GM23338 (cell line): ENCODE data around the gene SIRT6. TPM values are rescaled to one million over a fixed set of nuclear protein-coding genes. Genes with fewer than 3 reads are reported as not detected.

ENCODE experiments used
- ATAC-seq: fragments of 200-7000 bp; cut with Tn5 transposase; 3 replicates; pipeline ENCODE4 v1.9.1; 2020
- DNase-seq: peaks from one replicate; pipeline ENCODE4 v3.0.0-alpha.2; 2015; ENCODE audit warnings: low spot score
- H2AFZ ChIP-seq: fragments of 200-600 bp; sonication (generic); 2 replicates; pipeline ENCODE4 v1.8.0; 2016; ENCODE audit warnings: antibody characterized with exemption, mild to moderate bottlenecking, moderate library complexity
- H3F3A ChIP-seq: fragments of 200-600 bp; sonication (generic); replicated peaks from 2 replicates; pipeline ENCODE4 v1.8.0; 2017; ENCODE audit warnings: antibody characterized with exemption, mixed run types, low read depth
- H3K27ac ChIP-seq: fragments of 200-600 bp; sonication (generic); 2 replicates; pipeline ENCODE4 v1.6.1; 2016; ENCODE audit warnings: low read depth
- H3K27me3 ChIP-seq: fragments of 200-600 bp; sonication (generic); 2 replicates; pipeline ENCODE4 v1.8.0; 2016; ENCODE audit warnings: mild to moderate bottlenecking, mixed run types, moderate library complexity; ENCODE audit not compliant: insufficient read depth
- H3K36me3 ChIP-seq: fragments of 200-600 bp; sonication (generic); 2 replicates; pipeline ENCODE4 v1.8.0; 2016; ENCODE audit warnings: mild to moderate bottlenecking; ENCODE audit not compliant: insufficient read depth
- H3K4me1 ChIP-seq: fragments of 200-600 bp; sonication (generic); 2 replicates; pipeline ENCODE4 v1.8.0; 2016; ENCODE audit warnings: mild to moderate bottlenecking, moderate library complexity; ENCODE audit not compliant: insufficient read depth
- H3K4me2 ChIP-seq: fragments of 200-600 bp; sonication (generic); 2 replicates; pipeline ENCODE4 v1.7.1; 2017; ENCODE audit warnings: mixed run types
- H3K4me3 ChIP-seq: fragments of 200-600 bp; sonication (generic); 2 replicates; pipeline ENCODE4 v1.6.1; 2016; ENCODE audit warnings: mixed run types
- H3K79me2 ChIP-seq: fragments of 200-600 bp; sonication (generic); replicated peaks from 2 replicates; pipeline ENCODE4 v1.8.0; 2017; ENCODE audit warnings: mild to moderate bottlenecking; ENCODE audit not compliant: insufficient read depth
- H3K9me2 ChIP-seq: fragments of 200-600 bp; sonication (generic); 2 replicates; pipeline ENCODE4 v1.8.0; 2017; ENCODE audit not compliant: insufficient read depth
- H4K20me1 ChIP-seq: fragments of 200-600 bp; sonication (generic); replicated peaks from 2 replicates; pipeline ENCODE4 v1.8.0; 2017; ENCODE audit warnings: mild to moderate bottlenecking; ENCODE audit not compliant: insufficient read depth
- H3K27ac Mint-ChIP-seq: 2 replicates; pipeline ENCODE4 v1.8.0; 2020; ENCODE audit warnings: inconsistent platforms, mild to moderate bottlenecking, moderate library complexity, mixed read lengths
- H3K27me3 Mint-ChIP-seq: 3 replicates; pipeline ENCODE4 v1.8.0; 2022; ENCODE audit warnings: low read depth, mild to moderate bottlenecking, moderate library complexity, mixed read lengths, inconsistent platforms; ENCODE audit not compliant: insufficient read depth, poor library complexity
- H3K36me3 Mint-ChIP-seq: 3 replicates; pipeline ENCODE4 v1.8.0; 2021; ENCODE audit warnings: low read depth, mild to moderate bottlenecking, inconsistent platforms, moderate library complexity, mixed read lengths
- H3K4me1 Mint-ChIP-seq: 3 replicates; pipeline ENCODE4 v1.8.0; 2020; ENCODE audit warnings: mild to moderate bottlenecking, inconsistent platforms, mixed read lengths
- H3K4me3 Mint-ChIP-seq: 3 replicates; pipeline ENCODE4 v1.8.0; 2021; ENCODE audit warnings: moderate library complexity, mild to moderate bottlenecking, inconsistent platforms, mixed read lengths
- H3K9me3 Mint-ChIP-seq: 3 replicates; pipeline ENCODE4 v1.8.0; 2020; ENCODE audit warnings: moderate library complexity, mild to moderate bottlenecking, inconsistent platforms, mixed read lengths
- CREB1 ChIP-seq: fragments of 250-450 bp; sonication (Bioruptor Pico); IDR thresholded peaks from 2 replicates; pipeline ENCODE4 v1.5.0; 2020; ENCODE audit warnings: low read depth, mild to moderate bottlenecking, moderate library complexity
- ETS1 ChIP-seq: IDR thresholded peaks from 2 replicates; pipeline ENCODE4 v1.6.1; 2016; ENCODE audit warnings: antibody characterized with exemption
- EZH2 ChIP-seq: fragments of 200-600 bp; sonication (generic); IDR thresholded peaks from one replicate; pipeline ENCODE4 v1.8.0; 2017; ENCODE audit warnings: antibody characterized with exemption, mild to moderate bottlenecking, low read depth; ENCODE audit not compliant: unreplicated experiment
- EZH2phosphoT487 ChIP-seq: fragments of 200-600 bp; sonication (generic); IDR thresholded peaks from one replicate; pipeline ENCODE4 v1.8.1; 2018; ENCODE audit warnings: antibody characterized with exemption; ENCODE audit not compliant: unreplicated experiment
- JUNB ChIP-seq: IDR thresholded peaks from one replicate; pipeline ENCODE4 v1.6.1; 2016; ENCODE audit warnings: antibody characterized with exemption; ENCODE audit not compliant: unreplicated experiment
- NANOG ChIP-seq: IDR thresholded peaks from 2 replicates; pipeline ENCODE4 v1.6.1; 2016; ENCODE audit warnings: antibody characterized with exemption, borderline replicate concordance
- POLR2AphosphoS5 ChIP-seq: IDR thresholded peaks from 2 replicates; pipeline ENCODE4 v1.6.1; 2016; ENCODE audit warnings: antibody characterized with exemption, low read depth
- REST ChIP-seq: IDR thresholded peaks from one replicate; pipeline ENCODE4 v1.6.1; 2018; ENCODE audit warnings: antibody characterized with exemption; ENCODE audit not compliant: unreplicated experiment
- STAT1 ChIP-seq: IDR thresholded peaks from one replicate; pipeline ENCODE4 v1.6.1; 2016; ENCODE audit warnings: antibody characterized with exemption; ENCODE audit not compliant: unreplicated experiment
- ZNF114 ChIP-seq: fragments of 250-450 bp; sonication (Bioruptor Pico); IDR thresholded peaks from 2 replicates; pipeline ENCODE4 v1.5.0; 2020; ENCODE audit warnings: mild to moderate bottlenecking, moderate library complexity
- polyA plus RNA-seq: library from polyadenylated mRNA; unstranded; fragments of >200 nt; fragmentation: Nextera tagmentation; extraction: Ambion mirVana; gene quantifications from 2 replicates; pipeline ENCODE4 v1.2.1, GENCODE V29; 2016
- total RNA-seq: library from RNA; depleted of rRNA; stranded (reverse); fragments of >200 nt; shearing (Covaris generic); gene quantifications from 2 replicates; pipeline ENCODE4 v1.2.3, GENCODE V29; 2014
- TF ChIP-seq, protein P1 (sequence below), 2 experiments: fragments of 200-600 bp in 1 of 2; sonication (generic) in 1 of 2; conservative IDR thresholded peaks; 2 replicates each; pipeline versions ENCODE4 v1.5.1 to v1.6.1; 2016 to 2017; ENCODE audit warnings: antibody characterized with exemption in 2 of 2, low read depth in 2 of 2, mild to moderate bottlenecking in 2 of 2, moderate library complexity in 1 of 2

The SIRT6 gene
- total and polyA plus RNA-seq, 2 experiments from 2014 or later: 18.9 to 26.7 TPM

- Histone ChIP-seq H3K9me2 (peaks cover 5% of the 10 kb centered on the region), H3K27ac (no peak overlapping the region), H3K4me3 (no peak overlapping the region), H3K79me2 (no peaks in the 10 kb centered on the region), H3K36me3 (no peaks in the 10 kb centered on the region), H2AFZ (no peak overlapping the region), H4K20me1 (no peaks in the 10 kb centered on the region), H3F3A (peaks cover 12% of the 10 kb centered on the region), H3K27me3 (peaks cover 6% of the 10 kb centered on the region; the same call in 1 of the 2 replicates), H3K4me1 (peaks cover 3% of the 10 kb centered on the region; the same call in 1 of the 2 replicates), H3K4me2 (no peak overlapping the region)
- DNase-seq (no peak), ATAC-seq (no peak)
- peaks cover 18% of the 10 kb centered on the region for H3K27me3 Mint-ChIP-seq
- no peak overlapping the region for H3K27ac Mint-ChIP-seq
- peaks cover 14% of the 10 kb centered on the region for H3K4me1 Mint-ChIP-seq
- H3K4me3 Mint-ChIP-seq: no peak overlapping the region
- TF ChIP-seq ETS1 (no peak), NANOG (no peak), POLR2AphosphoS5 (no peak), REST (no peak), ZNF114 (CRISPR knock-in tag) (no peak), JUNB (no peak), CREB1 (CRISPR knock-in tag) (no peak), EZH2 (no peak), EZH2phosphoT487 (no peak), STAT1 (no peak)
- TF ChIP-seq, protein P1, sequence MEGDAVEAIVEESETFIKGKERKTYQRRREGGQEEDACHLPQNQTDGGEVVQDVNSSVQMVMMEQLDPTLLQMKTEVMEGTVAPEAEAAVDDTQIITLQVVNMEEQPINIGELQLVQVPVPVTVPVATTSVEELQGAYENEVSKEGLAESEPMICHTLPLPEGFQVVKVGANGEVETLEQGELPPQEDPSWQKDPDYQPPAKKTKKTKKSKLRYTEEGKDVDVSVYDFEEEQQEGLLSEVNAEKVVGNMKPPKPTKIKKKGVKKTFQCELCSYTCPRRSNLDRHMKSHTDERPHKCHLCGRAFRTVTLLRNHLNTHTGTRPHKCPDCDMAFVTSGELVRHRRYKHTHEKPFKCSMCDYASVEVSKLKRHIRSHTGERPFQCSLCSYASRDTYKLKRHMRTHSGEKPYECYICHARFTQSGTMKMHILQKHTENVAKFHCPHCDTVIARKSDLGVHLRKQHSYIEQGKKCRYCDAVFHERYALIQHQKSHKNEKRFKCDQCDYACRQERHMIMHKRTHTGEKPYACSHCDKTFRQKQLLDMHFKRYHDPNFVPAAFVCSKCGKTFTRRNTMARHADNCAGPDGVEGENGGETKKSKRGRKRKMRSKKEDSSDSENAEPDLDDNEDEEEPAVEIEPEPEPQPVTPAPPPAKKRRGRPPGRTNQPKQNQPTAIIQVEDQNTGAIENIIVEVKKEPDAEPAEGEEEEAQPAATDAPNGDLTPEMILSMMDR (conservative IDR thresholded peaks at IDR 0.05; ENCODE audit: low read depth in 2 of 2): no peak
- H3K36me3 Mint-ChIP-seq: peaks cover 8% of the 10 kb centered on the region; the same call in 1 of the 3 replicates
- H3K9me3 Mint-ChIP-seq: peaks cover 11% of the 10 kb centered on the region
Measured at GRCh38 chr19:4201798-4202197, 19.4 kb upstream of the SIRT6 start.
